Duodenal mucosa (tissue), 2 donors: ENCODE results near the gene RASSF1.

ENCODE experiments used
- H3K27ac ChIP-seq: one replicate; pipeline ENCODE4 v1.7.0; 2013; ENCODE audit warnings: low read depth, low read length
- H3K27me3 ChIP-seq, 2 donors: one replicate each; pipeline ENCODE4 v1.7.0; 2013; ENCODE audit warnings: low read length in 2 of 2, control low read depth in 1 of 2; ENCODE audit not compliant: insufficient read depth in 2 of 2, control insufficient read depth in 1 of 2
- H3K36me3 ChIP-seq, 2 donors: one replicate each; pipeline ENCODE4 v1.7.0; 2013; ENCODE audit warnings: low read length in 2 of 2, control low read depth in 1 of 2; ENCODE audit not compliant: insufficient read depth in 2 of 2, control insufficient read depth in 1 of 2
- H3K4me1 ChIP-seq, 2 donors: one replicate each; pipeline ENCODE4 v1.7.0; 2013; ENCODE audit warnings: low read length in 2 of 2, control low read depth in 1 of 2; ENCODE audit not compliant: insufficient read depth in 2 of 2, control insufficient read depth in 1 of 2
- H3K4me3 ChIP-seq, 2 donors: one replicate each; pipeline ENCODE4 v1.7.0; 2013; ENCODE audit warnings: low read length in 2 of 2, low read depth in 1 of 2
- H3K9ac ChIP-seq, 2 donors: one replicate each; pipeline ENCODE4 v1.7.0; 2013; ENCODE audit warnings: low read length in 2 of 2, low read depth in 1 of 2
- H3K9me3 ChIP-seq, 2 donors: one replicate each; pipeline ENCODE4 v1.7.0; 2013; ENCODE audit warnings: low read length in 2 of 2, control low read depth in 1 of 2; ENCODE audit not compliant: control insufficient read depth in 1 of 2

The RASSF1 gene

GRCh38 chr3:50324351-50325112, 16.1 kb downstream of the RASSF1 start:
- Histone ChIP-seq H3K4me1 (peaks cover 40 to 64% of the 10 kb centered on the region in 2 donors), H3K4me3 (no peak overlapping the region), H3K9me3 (no peaks in the 10 kb centered on the region), H3K27ac (no peak overlapping the region), H3K27me3 (no peaks in the 10 kb centered on the region), H3K9ac (peak overlapping the region; percentile 26 to 38), H3K36me3 (peaks cover 3 to 18% of the 10 kb centered on the region in 2 donors)

DNA sequence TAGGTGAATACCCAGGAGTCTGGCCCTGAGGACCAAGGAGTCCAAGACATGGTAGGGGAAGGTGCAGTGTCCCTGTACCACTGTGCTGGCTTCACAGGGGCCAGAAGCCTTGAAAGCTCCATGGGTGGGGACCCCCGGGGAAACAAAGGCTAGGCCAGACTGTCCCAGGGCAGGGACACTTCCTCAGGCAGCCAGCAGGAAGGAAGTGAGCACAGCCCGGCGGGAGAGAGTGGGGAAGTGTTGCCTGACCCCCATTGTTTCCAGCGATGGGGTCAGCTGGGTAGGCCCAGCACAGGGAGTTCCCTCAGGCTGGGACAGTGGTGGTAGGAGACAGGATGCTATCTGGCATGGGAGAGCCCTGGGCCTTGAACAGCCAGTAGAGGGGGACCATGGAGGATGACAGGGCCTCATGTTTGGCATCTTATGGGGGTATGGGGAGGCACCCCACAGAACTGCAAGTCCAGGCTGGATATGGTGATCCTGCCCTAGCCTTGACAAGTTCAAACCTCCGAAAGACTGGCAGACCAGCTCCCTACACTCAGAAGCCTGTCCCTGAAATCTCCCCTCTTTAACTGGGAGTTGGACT, 16.9 kb downstream of the RASSF1 start:
- H3K27me3 ChIP-seq = no peaks in the 10 kb centered on the region
- peaks cover 49 to 71% of the 10 kb centered on the region in 2 donors for H3K4me1 ChIP-seq
- peaks cover 5 to 20% of the 10 kb centered on the region in 2 donors for H3K36me3 ChIP-seq
- H3K4me3 ChIP-seq = no peak overlapping the region
- H3K27ac ChIP-seq = peak overlapping the region; percentile 66
- no peaks in the 10 kb centered on the region for H3K9me3 ChIP-seq
- no peak overlapping the region for H3K9ac ChIP-seq

- Histone ChIP-seq H3K27me3 (no peaks in the 10 kb centered on the region), H3K4me3 (peak overlapping the region in 1 of 2 donors; percentile 83), H3K9me3 (no peaks in the 10 kb centered on the region), H3K36me3 (peaks cover 10 to 26% of the 10 kb centered on the region in 2 donors), H3K27ac (peak overlapping the region; percentile 93), H3K4me1 (peaks cover 54 to 71% of the 10 kb centered on the region in 2 donors), H3K9ac (peak overlapping the region; percentile 43 to 93)
Observed at GRCh38 chr3:50323092-50323600, 17.5 kb downstream of the RASSF1 start.

GRCh38 chr3:50322386-50323091, 18.1 kb downstream of the RASSF1 start, which contains the start of gene HYAL2:
HYAL2 (minus strand) TSS chr3:50322745; CDS start chr3:50320489, 2,256 bp downstream.
- peaks cover 60 to 74% of the 10 kb centered on the region in 2 donors for H3K4me1 ChIP-seq

GRCh38 chr3:50322115-50322385, 18.6 kb downstream of the RASSF1 start:
- no peaks in the 10 kb centered on the region for H3K9me3 ChIP-seq
- H3K4me1 ChIP-seq = peaks cover 60 to 74% of the 10 kb centered on the region in 2 donors
- H3K4me3 ChIP-seq = peak overlapping the region; percentile 83 to 94
- peaks cover 11 to 31% of the 10 kb centered on the region in 2 donors for H3K36me3 ChIP-seq
- peak overlapping the region; percentile 93 for H3K27ac ChIP-seq
- no peaks in the 10 kb centered on the region for H3K27me3 ChIP-seq
- H3K9ac ChIP-seq = peak overlapping the region; percentile 43 to 93

More at GRCh38 chr3:50322386-50323091, 18.1 kb downstream of the RASSF1 start, which contains the start of gene HYAL2:
- Histone ChIP-seq H3K27ac (peak within 1 kb of the TSS; percentile 93), H3K4me3 (peak within 1 kb of the TSS; percentile 83 to 94), H3K9me3 (no peaks in the 10 kb centered on the region), H3K36me3 (peaks cover 11 to 29% of the 10 kb centered on the region in 2 donors), H3K9ac (peak within 1 kb of the TSS; percentile 85 to 93), H3K27me3 (no peaks in the 10 kb centered on the region)

DNA sequence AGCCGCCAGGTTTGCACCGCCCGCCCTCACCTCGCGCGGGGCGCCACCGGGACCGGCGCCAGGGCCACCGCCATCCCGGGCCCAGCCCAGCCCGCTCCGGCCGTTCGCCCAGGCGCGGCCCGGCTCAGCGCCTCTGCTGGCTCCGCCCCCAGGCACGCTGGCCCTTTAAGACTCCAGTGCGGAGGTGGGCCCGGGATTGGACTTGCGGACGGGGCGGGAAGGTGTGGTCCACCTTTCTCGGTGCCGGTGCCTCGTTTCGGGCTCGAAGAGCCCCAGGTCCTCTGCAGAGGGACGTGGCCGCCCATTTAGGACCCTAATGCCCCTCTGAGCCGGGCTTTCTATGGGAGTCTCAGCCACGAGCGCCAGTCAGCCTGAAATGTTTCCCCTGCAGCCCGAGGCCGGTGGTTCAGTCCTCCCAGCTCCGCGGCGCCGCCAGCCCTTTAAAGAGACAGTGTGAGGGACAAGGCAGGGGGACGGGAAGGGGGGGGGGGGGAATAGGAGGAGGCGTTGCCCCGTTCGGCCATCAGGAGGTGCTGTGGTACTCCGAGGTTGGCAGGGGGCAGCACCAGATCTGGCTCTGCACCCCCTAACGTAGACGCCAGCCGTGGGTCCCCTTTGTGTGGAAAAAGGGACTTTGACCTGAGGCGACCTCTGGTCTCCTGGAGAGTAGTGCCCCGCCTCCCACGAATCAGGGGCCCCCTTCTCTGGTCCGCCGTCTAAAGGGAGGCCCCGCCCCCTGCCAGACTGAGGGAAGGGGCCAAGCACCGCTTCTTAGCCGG, 19.1 kb downstream of the RASSF1 start:
- Histone ChIP-seq H3K4me3 (peak overlapping the region; percentile 83 to 94), H3K27ac (peak overlapping the region; percentile 93), H3K4me1 (peaks cover 63 to 76% of the 10 kb centered on the region in 2 donors), H3K36me3 (peaks cover 11 to 32% of the 10 kb centered on the region in 2 donors), H3K27me3 (no peaks in the 10 kb centered on the region), H3K9ac (peak overlapping the region; percentile 85 to 93), H3K9me3 (no peaks in the 10 kb centered on the region)

DNA sequence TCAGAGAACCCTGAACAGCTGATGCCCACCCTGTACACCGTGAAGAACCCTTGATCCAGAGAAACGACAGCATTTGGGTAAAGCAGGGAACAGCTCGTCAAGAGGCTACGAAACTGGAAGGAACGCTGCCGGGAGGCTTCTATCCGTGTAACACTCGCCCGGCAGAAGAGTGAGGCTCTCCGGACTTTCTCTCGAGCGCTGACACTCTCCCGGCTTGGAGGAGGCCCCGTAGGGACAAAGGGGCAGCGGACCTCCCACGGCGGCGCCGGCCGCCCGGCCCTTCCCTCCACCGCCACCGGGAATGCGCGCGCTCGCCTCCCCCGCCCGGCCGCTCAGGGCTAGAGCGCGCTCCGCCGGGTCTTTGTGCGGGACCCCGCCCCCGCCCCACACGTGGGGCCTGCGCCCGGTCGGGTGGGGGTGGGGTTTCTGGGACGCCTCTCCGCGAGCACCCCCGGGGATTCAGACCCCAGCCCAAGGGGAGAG, 19.7 kb downstream of the RASSF1 start:
- Histone ChIP-seq H3K27ac (peak overlapping the region; percentile 93), H3K4me1 (peaks cover 68 to 80% of the 10 kb centered on the region in 2 donors), H3K36me3 (peaks cover 11 to 28% of the 10 kb centered on the region in 2 donors), H3K4me3 (peak overlapping the region; percentile 83 to 94), H3K9me3 (no peaks in the 10 kb centered on the region), H3K9ac (peak overlapping the region; percentile 85 to 93), H3K27me3 (no peaks in the 10 kb centered on the region)

GRCh38 chr3:50319894-50320625, 20.6 kb downstream of the RASSF1 start:
- Histone ChIP-seq H3K27me3 (no peaks in the 10 kb centered on the region), H3K27ac (peak overlapping the region; percentile 93), H3K9me3 (no peaks in the 10 kb centered on the region), H3K9ac (peak overlapping the region; percentile 85 to 93), H3K4me1 (peaks cover 68 to 80% of the 10 kb centered on the region in 2 donors), H3K4me3 (peak overlapping the region; percentile 83 to 94), H3K36me3 (peaks cover 8 to 22% of the 10 kb centered on the region in 2 donors)
